IMR-90 (cell line): ENCODE measurements around the gene FGR. TPM values are rescaled to one million over a fixed set of nuclear protein-coding genes. Genes with fewer than 3 reads are reported as not detected.

ENCODE experiments used
- ATAC-seq: fragments of 200-7000 bp; cut with Tn5 transposase; 2 replicates; pipeline ENCODE4 v1.9.1; 2020; ENCODE audit warnings: low read depth, mild to moderate bottlenecking, moderate library complexity
- BruUV-seq: library from RNA; stranded (reverse); fragments of 400-500 nt; replicated peaks from 2 replicates; lab custom pipeline; 2021; lab: Mats Ljungman, UMichigan
- CTCF ChIA-PET: fragments of 300-600 bp; formaldehyde crosslinking; extraction: SDS; loops from one replicate; lab custom pipeline; 2021; ENCODE audit warnings: antibody characterized with exemption; lab: Yijun Ruan, JAX
- POLR2A ChIA-PET: fragments of 300-600 bp; sonication (Branson Sonifier 250); formaldehyde crosslinking; loops from one replicate; lab custom pipeline; 2022; ENCODE audit warnings: antibody characterized with exemption; ENCODE audit not compliant: unreplicated experiment; lab: Charles Lee
- DNase-seq: peaks from one replicate; pipeline ENCODE4 v3.0.0; 2013
- H2AFZ ChIP-seq: replicated peaks from 2 replicates; pipeline ENCODE3; 2013; ENCODE audit warnings: low read length, mild to moderate bottlenecking; ENCODE audit not compliant: poor library complexity
- H2AK5ac ChIP-seq: 2 replicates; pipeline ENCODE4 v1.6.1; 2013; ENCODE audit warnings: low read depth, low read length, inconsistent platforms
- H2AK9ac ChIP-seq: replicated peaks from 2 replicates; pipeline ENCODE3; 2013; ENCODE audit warnings: mild to moderate bottlenecking, low read depth, low read length, moderate library complexity; ENCODE audit not compliant: poor library complexity
- H2BK120ac ChIP-seq: 2 replicates; pipeline ENCODE4 v1.6.1; 2013; ENCODE audit warnings: low read depth, low read length, inconsistent platforms
- H2BK15ac ChIP-seq: 3 replicates; pipeline ENCODE4 v1.6.1; 2013; ENCODE audit warnings: low read depth, low read length, inconsistent platforms
- H2BK20ac ChIP-seq: 2 replicates; pipeline ENCODE4 v1.6.1; 2013; ENCODE audit warnings: low read depth, mild to moderate bottlenecking, inconsistent platforms, low read length, moderate library complexity
- H2BK5ac ChIP-seq: 2 replicates; pipeline ENCODE4 v1.6.1; 2013; ENCODE audit warnings: mild to moderate bottlenecking, low read depth, low read length, inconsistent platforms; ENCODE audit not compliant: poor library complexity, severe bottlenecking
- H3K14ac ChIP-seq: replicated peaks from 2 replicates; pipeline ENCODE4 v1.6.1; 2013; ENCODE audit warnings: low read depth, low read length, inconsistent platforms
- H3K18ac ChIP-seq: 2 replicates; pipeline ENCODE4 v1.6.1; 2013; ENCODE audit warnings: low read depth, low read length, control low read depth
- H3K23ac ChIP-seq: 2 replicates; pipeline ENCODE4 v1.6.1; 2013; ENCODE audit warnings: low read depth, low read length, inconsistent platforms
- H3K27ac ChIP-seq: 2 replicates; pipeline ENCODE4 v1.5.1; 2013; ENCODE audit warnings: mild to moderate bottlenecking, control low read depth, low read length; ENCODE audit not compliant: insufficient read depth
- H3K27me3 ChIP-seq: 2 replicates; pipeline ENCODE4 v1.6.1; 2013; ENCODE audit warnings: low read length; ENCODE audit not compliant: control insufficient read depth, insufficient read depth
- H3K36me3 ChIP-seq: 2 replicates; pipeline ENCODE4 v1.6.1; 2013; ENCODE audit warnings: low read length, mixed read lengths; ENCODE audit not compliant: control insufficient read depth, insufficient read depth
- H3K4ac ChIP-seq: 2 replicates; pipeline ENCODE4 v1.6.1; 2013; ENCODE audit warnings: low read depth, low read length, inconsistent platforms
- H3K4me1 ChIP-seq: 2 replicates; pipeline ENCODE4 v1.6.1; 2013; ENCODE audit warnings: low read length, mixed read lengths; ENCODE audit not compliant: control insufficient read depth, insufficient read depth
- H3K4me2 ChIP-seq: 2 replicates; pipeline ENCODE4 v1.6.1; 2013; ENCODE audit warnings: low read depth, mild to moderate bottlenecking, control low read depth, low read length, moderate library complexity
- H3K4me3 ChIP-seq: 2 replicates; pipeline ENCODE4 v1.5.1; 2013; ENCODE audit warnings: low read depth, mild to moderate bottlenecking, control low read depth, low read length, moderate library complexity; ENCODE audit not compliant: insufficient read depth
- H3K56ac ChIP-seq: 2 replicates; pipeline ENCODE4 v1.6.1; 2013; ENCODE audit warnings: low read length, inconsistent platforms; ENCODE audit not compliant: insufficient read depth; ENCODE audit errors: extremely low read depth
- H3K79me1 ChIP-seq, 2 experiments: 2 replicates each; pipeline ENCODE4 v1.6.1; 2013; ENCODE audit warnings: low read length in 2 of 2, inconsistent platforms in 1 of 2, low read depth in 1 of 2
- H3K9ac ChIP-seq: 2 replicates; pipeline ENCODE4 v1.6.1; 2013; ENCODE audit warnings: low read depth, low read length, control low read depth
- H3K9me1 ChIP-seq: 2 replicates; pipeline ENCODE4 v1.6.1; 2013; ENCODE audit warnings: low read length, inconsistent platforms; ENCODE audit not compliant: insufficient read depth
- H3K9me3 ChIP-seq: 2 replicates; pipeline ENCODE4 v1.6.1; 2013; ENCODE audit warnings: low read length; ENCODE audit not compliant: control insufficient read depth, insufficient read depth
- H4K20me1 ChIP-seq: 2 replicates; pipeline ENCODE4 v1.6.1; 2013; ENCODE audit warnings: low read length, inconsistent platforms; ENCODE audit not compliant: insufficient read depth
- H4K5ac ChIP-seq: 2 replicates; pipeline ENCODE4 v1.6.1; 2013; ENCODE audit warnings: mild to moderate bottlenecking, low read depth, low read length, control low read depth
- H4K8ac ChIP-seq, 2 experiments: 2 replicates each; pipeline ENCODE4 v1.6.1; 2013; ENCODE audit warnings: low read depth in 2 of 2, low read length in 2 of 2, control low read depth in 1 of 2, inconsistent platforms in 1 of 2
- H4K91ac ChIP-seq: 2 replicates; pipeline ENCODE4 v1.6.1; 2013; ENCODE audit warnings: low read depth, low read length, inconsistent platforms; ENCODE audit not compliant: insufficient read depth
- BHLHE40 ChIP-seq: fragments of 150-350 bp; IDR thresholded peaks from 2 replicates; pipeline ENCODE4 v1.6.1; 2016; ENCODE audit warnings: mild to moderate bottlenecking, low read depth, low read length
- CEBPB ChIP-seq: IDR thresholded peaks from 2 replicates; pipeline ENCODE4 v1.6.1; 2012; ENCODE audit warnings: low read depth, low read length, improper control_type of control experiment
- CHD1 ChIP-seq: IDR thresholded peaks from 2 replicates; pipeline ENCODE4 v1.6.1; 2012; ENCODE audit warnings: low read depth, low read length, improper control_type of control experiment
- MAZ ChIP-seq: IDR thresholded peaks from 2 replicates; pipeline ENCODE4 v1.6.1; 2012; ENCODE audit warnings: low read depth, mild to moderate bottlenecking, low read length, improper control_type of control experiment, moderate library complexity, borderline replicate concordance
- RAD21 ChIP-seq: IDR thresholded peaks from 2 replicates; pipeline ENCODE4 v1.6.1; 2012; ENCODE audit warnings: low read length, improper control_type of control experiment
- RFX5 ChIP-seq: IDR thresholded peaks from 2 replicates; pipeline ENCODE4 v1.8.0; 2012; ENCODE audit warnings: low read depth, mild to moderate bottlenecking, low read length, moderate library complexity
- SMC3 ChIP-seq: fragments of 150-350 bp; IDR thresholded peaks from 2 replicates; pipeline ENCODE4 v1.6.1; 2016; ENCODE audit warnings: low read depth, mild to moderate bottlenecking, antibody characterized with exemption, low read length, moderate library complexity
- WGBS, 2 experiments: methylation state at CpG; one replicate each; pipeline versions ENCODE4 v1.1.5 to v1.1.7; 2013; ENCODE audit warnings: missing lambda C conversion rate in 2 of 2; ENCODE audit not compliant: insufficient read length in 1 of 2; ENCODE audit errors: extremely low coverage in 2 of 2; 5-methylcytosine and 5-hydroxymethylcytosine counted together
- dilution Hi-C: fragments of 300-500 bp; cut with HindIII; formaldehyde crosslinking; loops from one replicate; pipeline ENCODE4 v1.14.3; 2018; ENCODE audit warnings: low sequenced_read_pairs; ENCODE audit not compliant: unreplicated experiment
- in situ Hi-C: fragments of 300-500 bp; cut with MboI; formaldehyde crosslinking; loops from 3 replicates; pipeline ENCODE4 v1.14.3; 2019; ENCODE audit warnings: low sequenced_read_pairs, inconsistent platforms, mixed read lengths
- intact Hi-C: fragments of 100-400 bp; cut with micrococcal nuclease; formaldehyde crosslinking; loops from 2 replicates; pipeline ENCODE4 v1.10.0; 2022
- polyA plus RNA-seq, 3 experiments: library from polyadenylated mRNA; depleted of rRNA; stranded (reverse); fragments of >200 nt; gene quantifications; 2 replicates each; pipeline ENCODE4 v1.2.3, GENCODE V29; 2012; ENCODE audit warnings: low replicate concordance in 1 of 3
- total RNA-seq: library from RNA; depleted of rRNA; stranded (reverse); fragments of >200 nt; gene quantifications from 2 replicates; pipeline ENCODE4 v1.2.3, GENCODE V29; 2012
- TF ChIP-seq, protein P1 (sequence below): fragments of 150-350 bp; IDR thresholded peaks from 2 replicates; pipeline ENCODE4 v1.6.1; 2017; ENCODE audit warnings: mild to moderate bottlenecking, antibody characterized with exemption, low read length, low read depth

FGR gene
- total and polyA plus RNA-seq, 2 of the 4 experiments (the other 2 are of a cell fraction), result not detected

DNA sequence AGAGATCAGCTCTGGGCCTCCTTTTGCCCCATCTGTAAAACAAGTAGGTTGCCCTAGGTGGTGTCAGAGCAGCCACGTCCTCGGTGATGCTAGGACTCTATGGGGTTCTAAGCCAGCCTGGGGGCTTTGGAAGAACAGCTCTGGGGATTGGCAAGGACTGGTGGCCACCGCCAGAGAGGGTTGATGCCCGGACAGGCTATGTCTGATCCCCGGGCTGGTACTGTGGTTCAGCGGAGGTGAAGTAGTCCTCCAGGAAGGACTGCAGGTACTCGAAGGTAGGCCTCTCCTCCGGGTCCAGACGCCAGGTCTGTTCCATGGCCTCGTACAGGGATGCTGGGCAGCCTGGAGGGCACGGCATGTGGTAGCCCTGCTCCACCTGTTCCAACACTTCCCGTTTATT is 22.3 kb downstream of the FGR start:
- Histone ChIP-seq H3K4ac (no peak overlapping the region), H3K56ac (no peak overlapping the region), H3K9me1 (no peaks in the 10 kb centered on the region), H3K79me1 (no peaks in the 10 kb centered on the region), H4K20me1 (no peaks in the 10 kb centered on the region), H4K5ac (no peak overlapping the region), H3K23ac (no peak overlapping the region), H2BK120ac (no peak overlapping the region), H2AFZ (no peak overlapping the region), H3K4me1 (no peaks in the 10 kb centered on the region), H3K9ac (no peak overlapping the region), H4K91ac (no peak overlapping the region), H3K27ac (no peak overlapping the region), H3K4me2 (no peak overlapping the region), H2BK5ac (no peak overlapping the region), H3K36me3 (no peaks in the 10 kb centered on the region), H2BK20ac (no peak overlapping the region), H3K18ac (no peak overlapping the region), H3K9me3 (no peaks in the 10 kb centered on the region), H3K27me3 (peaks cover 44% of the 10 kb centered on the region), H4K8ac (no peak overlapping the region), H2AK5ac (no peak overlapping the region), H2BK15ac (no peak overlapping the region), H2AK9ac (no peak overlapping the region), H3K14ac (no peak overlapping the region), H3K4me3 (no peak overlapping the region)
- DNase-seq (no peak), ATAC-seq (no peak)
- no TSS peak for BruUV-seq
- in situ Hi-C loops, result loop anchor here (5.0 kb wide), 1 partner anchor 50 kb away; no protein-coding TSS in a partner anchor
- dilution Hi-C loops, result no loop called here
- intact Hi-C loops, result no loop called here
- POLR2A ChIA-PET, result no interaction called here
- CTCF ChIA-PET, result interaction anchor here (1.5 kb wide), 1 partner anchor 56 kb away, joined by 4 read pairs; no protein-coding TSS in a partner anchor
- TF ChIP-seq RAD21 (no peak), CHD1 (no peak), BHLHE40 (no peak), MAZ (no peak), RFX5 (no peak), CEBPB (no peak), SMC3 (no peak)
- TF ChIP-seq, protein P1, sequence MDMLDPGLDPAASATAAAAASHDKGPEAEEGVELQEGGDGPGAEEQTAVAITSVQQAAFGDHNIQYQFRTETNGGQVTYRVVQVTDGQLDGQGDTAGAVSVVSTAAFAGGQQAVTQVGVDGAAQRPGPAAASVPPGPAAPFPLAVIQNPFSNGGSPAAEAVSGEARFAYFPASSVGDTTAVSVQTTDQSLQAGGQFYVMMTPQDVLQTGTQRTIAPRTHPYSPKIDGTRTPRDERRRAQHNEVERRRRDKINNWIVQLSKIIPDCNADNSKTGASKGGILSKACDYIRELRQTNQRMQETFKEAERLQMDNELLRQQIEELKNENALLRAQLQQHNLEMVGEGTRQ, result no peak
- 85% methylated on average over 8 of the region's 12 CpGs; no CpG with 5 or more reads in 1 of the 2 experiments for WGBS, 2 experiments
